GM21515 (cell line): ENCODE results near the gene PIK3IP1.

ENCODE experiments used
- ATAC-seq: cut with Tn5 transposase; IDR thresholded peaks from one replicate; pipeline ENCODE4 v1.9.1; 2021; ENCODE audit not compliant: unreplicated experiment

The PIK3IP1 gene

GRCh38 chr22:31313366-31314147 lies 21.3 kb upstream of the PIK3IP1 start:
- ATAC-seq, result no peak

DNA sequence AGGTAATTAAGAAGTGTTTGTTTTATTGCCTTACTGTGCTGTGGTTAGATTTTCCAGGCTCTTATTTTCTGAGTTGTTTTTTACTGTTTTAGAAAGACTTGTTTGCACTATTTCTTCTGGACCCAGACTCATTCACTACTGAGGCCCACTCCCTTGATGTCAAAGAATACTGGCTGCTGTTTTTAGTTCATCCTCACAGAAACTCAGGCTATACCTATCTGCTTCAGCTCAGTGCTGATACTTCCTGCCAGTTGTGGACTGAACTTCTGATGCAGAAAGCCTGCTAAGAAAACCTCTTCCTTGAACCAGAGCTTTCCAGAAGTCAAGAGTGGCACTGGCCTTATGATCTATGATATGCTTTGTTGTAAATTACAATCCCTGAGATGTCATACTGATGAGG lies 15.9 kb upstream of the PIK3IP1 start:
- no peak for ATAC-seq

GRCh38 chr22:31305194-31305593 lies 12.9 kb upstream of the PIK3IP1 start:
- ATAC-seq, result no peak

DNA sequence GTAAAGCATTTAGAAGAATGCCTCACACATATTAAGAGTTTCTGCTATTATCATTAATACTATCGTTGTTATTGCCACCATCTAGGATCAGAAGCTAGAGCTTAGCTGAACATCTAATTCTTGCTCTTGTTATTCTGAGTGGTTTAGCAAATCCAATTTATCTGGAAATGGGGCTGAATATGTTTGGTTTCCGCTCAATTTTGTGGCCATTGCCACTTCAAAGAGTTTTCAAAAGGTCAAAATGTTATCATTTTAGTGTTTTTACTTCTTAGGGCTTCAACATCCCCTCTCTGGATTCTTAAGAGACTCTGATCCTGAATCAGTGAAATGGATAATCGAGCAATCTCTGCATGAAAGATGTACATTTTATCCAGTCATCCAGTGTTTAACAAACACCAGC lies 10.2 kb upstream of the PIK3IP1 start:
- no peak for ATAC-seq

- ATAC-seq, result no peak
Observed at GRCh38 chr22:31302006-31302405, 9.7 kb upstream of the PIK3IP1 start.

GRCh38 chr22:31300896-31301295 lies 8.6 kb upstream of the PIK3IP1 start:
- no peak for ATAC-seq

GRCh38 chr22:31295831-31296657 lies 3.8 kb upstream of the PIK3IP1 start:
- ATAC-seq, result no peak

- ATAC-seq, result no peak
Observed at GRCh38 chr22:31295360-31295759, 3.1 kb upstream of the PIK3IP1 start.

DNA sequence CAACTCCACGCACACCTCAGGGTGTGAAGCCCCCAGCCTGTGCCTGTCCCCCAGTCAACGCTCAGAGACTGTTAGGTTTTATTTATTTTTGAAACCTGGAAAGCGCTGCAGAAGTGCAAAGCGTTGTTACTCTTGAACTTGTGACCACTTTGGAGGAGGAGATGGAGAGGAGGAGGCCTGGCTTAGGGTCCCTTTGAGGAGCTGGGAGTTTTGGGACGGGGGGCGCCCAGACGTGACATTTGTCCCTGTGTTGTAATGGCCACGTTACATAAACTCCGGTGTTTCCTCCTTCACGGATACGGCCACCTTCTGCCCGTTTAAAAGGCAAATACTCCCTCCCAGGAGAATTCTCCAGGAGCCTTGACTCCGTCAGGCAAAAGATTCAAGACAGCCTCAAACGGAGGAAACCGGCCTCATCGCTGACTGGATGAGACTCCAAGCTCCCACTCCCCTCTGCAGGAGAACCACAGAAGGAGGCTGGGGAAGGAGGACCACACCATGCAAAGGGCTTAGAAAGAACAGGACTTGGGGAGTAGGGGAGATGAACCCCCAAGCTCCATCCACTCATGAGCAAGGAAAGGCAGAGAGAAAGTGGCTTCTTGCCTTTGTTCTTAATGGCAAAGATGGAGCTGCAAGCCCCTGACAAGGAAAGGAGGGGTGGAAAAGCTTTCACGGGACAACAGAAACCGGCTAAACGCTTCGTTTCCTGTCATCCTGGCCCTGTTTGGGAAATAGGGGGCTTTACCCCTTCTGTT lies 630 bp downstream of the PIK3IP1 start:
- no peak for ATAC-seq

- ATAC-seq, result peak; percentile 87
Observed at GRCh38 chr22:31290494-31291471, 1.5 kb downstream of the PIK3IP1 start.

DNA sequence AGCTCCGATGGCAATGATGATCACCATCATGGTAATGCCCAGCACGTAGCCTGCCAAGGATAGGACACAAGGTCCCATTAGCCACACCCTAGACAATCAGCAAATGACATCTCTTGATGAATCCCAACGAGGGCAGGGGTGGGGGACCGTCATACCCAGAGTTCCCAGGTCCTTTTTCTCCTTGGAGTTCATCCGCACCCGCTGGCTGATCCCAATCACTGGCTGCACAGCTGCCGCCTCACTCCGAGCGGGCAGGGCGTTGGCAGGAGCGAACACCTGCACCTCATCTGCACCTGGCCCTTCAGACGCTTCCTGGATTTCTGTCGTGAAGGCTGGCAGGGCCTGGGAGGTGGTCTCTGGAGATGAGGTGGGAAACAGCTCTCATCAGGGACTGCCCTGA lies 2.9 kb downstream of the PIK3IP1 start:
- ATAC-seq, result no peak

DNA sequence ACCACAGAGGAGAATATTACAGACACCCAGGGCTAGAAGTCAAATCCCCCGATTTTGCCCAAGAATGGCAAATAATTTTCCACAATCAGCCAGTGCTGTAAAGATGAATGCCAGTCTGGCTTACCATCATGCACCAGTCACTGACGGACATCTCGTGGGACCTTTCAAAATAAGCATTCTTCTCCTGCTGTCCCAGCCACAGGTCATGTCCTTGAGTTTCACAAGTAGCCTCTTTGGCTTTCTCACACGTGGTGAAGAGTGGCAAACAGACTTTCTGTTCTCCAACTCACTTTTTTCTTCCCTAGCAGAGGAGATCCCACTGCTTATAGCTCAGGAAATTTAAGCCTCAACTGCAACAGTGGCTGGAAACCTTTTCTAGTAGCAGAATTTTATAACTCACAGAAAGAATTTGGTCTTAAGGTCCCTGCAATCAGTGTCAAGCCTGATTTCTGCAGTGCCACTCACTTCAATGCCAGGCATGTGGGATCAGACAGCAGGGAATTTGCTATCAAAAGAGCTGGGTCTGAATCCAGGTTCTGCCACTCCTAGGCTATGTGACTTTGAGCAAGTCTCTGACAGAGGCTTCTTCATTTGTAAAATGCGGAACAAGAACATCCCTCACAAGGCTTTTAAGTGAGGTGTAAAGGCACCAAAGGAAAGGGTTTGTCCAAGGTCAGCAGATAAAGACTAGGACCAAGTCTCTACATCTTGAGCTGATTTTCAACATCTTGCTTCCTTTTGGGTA lies 3.6 kb downstream of the PIK3IP1 start:
- no peak for ATAC-seq

DNA sequence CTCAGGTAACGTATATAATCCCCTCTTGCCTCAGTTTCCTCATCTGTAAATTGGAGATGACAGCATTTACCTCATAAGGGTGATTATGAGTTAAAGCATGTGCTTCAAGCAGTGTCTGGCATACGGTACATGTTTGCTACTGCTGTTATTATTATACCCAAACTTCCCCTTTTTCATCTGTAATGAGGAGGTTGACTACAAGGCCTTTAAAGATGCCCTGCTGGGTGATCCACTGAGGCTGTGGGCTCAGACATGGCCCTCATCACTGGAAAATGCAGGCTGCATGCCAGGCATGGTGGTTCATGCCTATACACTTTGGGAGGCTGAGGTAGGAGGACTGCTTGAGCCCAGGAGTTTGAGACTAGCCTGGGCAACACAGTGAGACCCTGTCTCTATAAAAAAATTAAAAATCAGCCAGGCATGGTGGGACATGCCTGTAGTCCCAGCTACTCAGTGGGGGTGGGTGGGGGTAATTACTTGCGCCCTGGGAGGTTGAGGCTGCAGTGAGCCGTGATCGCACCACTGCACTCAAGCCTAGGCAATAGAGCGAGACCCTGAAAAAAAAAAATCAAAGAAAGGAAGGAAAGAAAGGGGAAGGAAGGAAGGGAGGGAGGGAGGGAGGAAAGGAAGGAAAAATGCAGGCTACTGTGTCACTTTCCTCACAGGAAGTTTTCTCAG lies 4.3 kb downstream of the PIK3IP1 start:
- ATAC-seq, result no peak

DNA sequence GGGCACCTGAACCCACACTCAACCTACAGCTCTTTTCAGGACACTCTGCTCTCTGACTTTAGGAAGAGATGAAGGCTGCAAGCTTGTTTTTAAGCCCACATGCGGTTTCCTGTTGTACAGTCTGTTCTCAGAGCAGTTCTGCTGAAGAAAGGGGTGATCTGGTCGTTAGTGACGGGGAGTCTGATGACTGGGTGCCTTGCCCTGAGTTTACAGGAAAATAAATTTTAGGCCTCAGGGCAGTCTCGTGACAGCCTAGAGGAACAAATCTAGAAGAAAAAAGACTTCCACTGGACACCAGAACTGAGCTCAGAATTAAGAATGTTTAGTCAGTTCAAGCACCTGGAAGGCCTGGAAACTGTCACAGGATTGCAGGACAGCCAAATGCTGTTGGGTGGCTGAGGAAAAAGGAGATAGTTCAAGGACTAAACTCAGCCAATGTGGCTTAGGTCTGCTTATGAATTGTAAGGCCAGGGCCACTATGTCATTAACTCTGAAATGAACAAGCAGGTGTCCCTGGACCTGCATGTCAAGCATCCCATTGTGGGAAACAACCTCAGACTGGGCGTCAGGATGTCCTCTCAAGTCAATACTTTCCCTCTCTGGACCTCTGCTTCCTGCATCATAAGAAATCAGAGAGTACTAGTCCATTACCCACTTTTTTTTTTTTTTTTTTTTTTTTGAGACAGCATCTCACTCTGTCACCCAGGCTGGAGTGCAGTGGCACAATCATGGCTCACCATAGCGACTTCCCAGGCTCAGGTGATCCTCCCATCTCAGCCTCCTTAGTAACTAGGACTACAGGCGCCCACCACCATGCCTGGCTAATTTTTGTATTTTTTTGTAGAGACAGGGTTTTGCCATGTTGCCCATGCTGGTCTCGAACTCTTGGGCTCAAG lies 5.7 kb downstream of the PIK3IP1 start:
- no peak for ATAC-seq

DNA sequence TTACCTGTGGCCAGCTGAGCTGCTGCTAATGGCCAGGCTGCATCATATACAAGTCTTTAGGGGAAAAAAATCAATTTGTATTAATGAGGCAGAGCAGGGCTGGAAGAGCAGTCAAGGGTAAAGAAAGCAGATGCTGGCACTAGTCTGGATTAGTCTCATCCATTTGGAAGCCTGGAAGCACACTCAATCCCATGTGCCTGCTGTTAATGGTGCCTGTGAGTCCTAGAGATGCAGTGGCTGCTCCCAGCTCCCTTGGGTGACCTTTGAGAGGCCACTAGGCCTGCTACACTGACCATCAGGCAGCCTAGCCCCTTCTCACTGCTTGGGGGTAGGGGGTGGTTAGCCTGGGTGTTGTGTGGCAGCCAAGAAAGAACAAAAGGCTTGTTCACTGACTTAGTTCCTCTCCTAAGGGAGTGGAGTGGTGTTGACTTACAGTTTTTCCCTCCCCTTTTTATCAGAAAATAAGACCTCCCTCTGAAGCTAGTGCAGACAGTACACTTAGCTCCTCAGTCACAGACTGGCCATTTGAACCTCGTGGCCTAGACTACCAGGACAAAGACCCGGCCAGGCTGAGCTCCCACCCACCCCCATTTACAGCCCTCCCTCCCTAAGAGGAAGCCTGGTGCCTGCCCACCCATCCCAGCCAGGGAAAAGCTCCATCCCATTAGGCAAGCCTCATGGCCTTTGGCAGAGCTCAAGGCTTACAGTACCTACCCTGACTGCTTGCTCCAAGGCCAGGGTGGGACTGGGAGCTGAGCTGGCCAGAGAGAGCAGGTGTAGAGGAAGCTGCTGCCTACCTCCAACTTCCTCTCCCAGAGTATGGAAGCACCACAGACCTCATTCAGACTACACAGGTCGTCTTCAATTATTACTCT lies 7.8 kb downstream of the PIK3IP1 start:
- no peak for ATAC-seq

- no peak for ATAC-seq
Observed at GRCh38 chr22:31282748-31283468, 9.4 kb downstream of the PIK3IP1 start.

GRCh38 chr22:31281733-31282132 lies 10.6 kb downstream of the PIK3IP1 start:
- ATAC-seq, result no peak
